ENCODE data around the gene OR5K1. TPM values are rescaled to one million over a fixed set of nuclear protein-coding genes. Genes with fewer than 3 reads are reported as not detected.

Gene OR5K1
- total and polyA plus RNA-seq, 8 donors: 0.12 TPM; not detected in 7

- no peaks in the 10 kb centered on the region for H3K4me1 ChIP-seq
- intact Hi-C loops (cut with DNase I): no loop called here
Measured at GRCh38 chr3:98445949-98446406, 17.0 kb upstream of the OR5K1 start.

GRCh38 chr3:98449606-98450193 lies 13.3 kb upstream of the OR5K1 start:
- H3K27ac ChIP-seq: no peak overlapping the region
- H3K9me3 ChIP-seq: no peaks in the 10 kb centered on the region
- H3K4me1 ChIP-seq: no peaks in the 10 kb centered on the region
- H3K4me3 ChIP-seq: no peak overlapping the region
- no peak for TF ChIP-seq CTCF (IDR thresholded peaks at IDR 0.05)
- H3K27me3 ChIP-seq: no peaks in the 10 kb centered on the region
- H3K36me3 ChIP-seq: no peaks in the 10 kb centered on the region
- ATAC-seq: no peak
- intact Hi-C loops (cut with DNase I): no loop called here
- no peak for DNase-seq

More at GRCh38 chr3:98445949-98446406, 17.0 kb upstream of the OR5K1 start:
- no peaks in the 10 kb centered on the region for H3K27me3 ChIP-seq
- no peak for ATAC-seq
- no peaks in the 10 kb centered on the region for H3K9me3 ChIP-seq
- no peak overlapping the region for H3K4me3 ChIP-seq
- H3K36me3 ChIP-seq: no peaks in the 10 kb centered on the region
- DNase-seq: no peak
- H3K27ac ChIP-seq: no peak overlapping the region
- TF ChIP-seq CTCF (IDR thresholded peaks at IDR 0.05): no peak

- Histone ChIP-seq H3K27me3 (no peaks in the 10 kb centered on the region), H3K9me3 (no peaks in the 10 kb centered on the region), H3K4me1 (no peaks in the 10 kb centered on the region), H3K36me3 (no peaks in the 10 kb centered on the region), H3K27ac (no peak overlapping the region), H3K4me3 (no peak overlapping the region)
- ATAC-seq: no peak
- no peak for TF ChIP-seq CTCF (IDR thresholded peaks at IDR 0.05)
- no peak for DNase-seq
- intact Hi-C loops (cut with DNase I): no loop called here
Measured at GRCh38 chr3:98450372-98450771, 12.6 kb upstream of the OR5K1 start.

GRCh38 chr3:98453827-98454226 lies 9.2 kb upstream of the OR5K1 start:
- Histone ChIP-seq H3K4me3 (no peak overlapping the region), H3K27me3 (no peaks in the 10 kb centered on the region), H3K36me3 (no peaks in the 10 kb centered on the region), H3K4me1 (no peaks in the 10 kb centered on the region), H3K27ac (no peak overlapping the region), H3K9me3 (peaks cover 0 to 4% of the 10 kb centered on the region in 2 donors)
- TF ChIP-seq CTCF (IDR thresholded peaks at IDR 0.05): no peak
- DNase-seq (no peak), ATAC-seq (no peak)
- intact Hi-C loops (cut with DNase I): no loop called here

DNA sequence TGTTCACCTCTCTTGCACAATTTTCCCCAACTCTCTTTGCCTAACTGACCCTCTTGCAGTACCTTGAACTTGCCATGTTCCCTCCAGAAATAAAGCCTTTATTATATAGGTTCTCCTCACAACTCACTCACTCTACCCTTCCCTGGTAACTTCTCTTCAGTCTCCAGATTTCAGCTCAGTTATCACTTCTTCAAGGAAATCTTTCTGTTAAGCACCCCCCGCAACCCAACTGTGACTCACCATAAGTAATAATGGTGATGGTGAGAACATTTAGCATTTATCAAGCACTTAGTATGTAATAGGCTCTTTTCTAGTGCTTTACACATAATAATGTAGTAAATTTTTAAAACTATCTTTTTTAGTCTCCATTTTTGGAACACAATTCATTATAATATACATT lies 8.1 kb upstream of the OR5K1 start:
- no peak for TF ChIP-seq CTCF (IDR thresholded peaks at IDR 0.05)
- DNase-seq: no peak
- Histone ChIP-seq H3K27me3 (no peaks in the 10 kb centered on the region), H3K4me1 (no peaks in the 10 kb centered on the region), H3K9me3 (peaks cover 0 to 4% of the 10 kb centered on the region in 2 donors), H3K27ac (no peak overlapping the region), H3K36me3 (no peaks in the 10 kb centered on the region), H3K4me3 (no peak overlapping the region)
- ATAC-seq: no peak
- intact Hi-C loops (cut with DNase I): no loop called here

All from left lung (tissue), 10 donors.